Nephron (organoid): ENCODE results near the gene DRC1.

Source experiments
- H3K27ac Mint-ChIP-seq, 3 experiments: 2 replicates each; pipeline ENCODE4 v1.8.0; 2020; ENCODE audit warnings: mixed read lengths in 3 of 3, mild to moderate bottlenecking in 2 of 3, moderate library complexity in 1 of 3
- H3K27me3 Mint-ChIP-seq: 2 replicates; pipeline ENCODE4 v1.8.0; 2021; ENCODE audit warnings: low read depth, mild to moderate bottlenecking, moderate library complexity, mixed read lengths
- H3K36me3 Mint-ChIP-seq: 2 replicates; pipeline ENCODE4 v1.8.0; 2020; ENCODE audit warnings: low read depth, mixed read lengths
- H3K4me1 Mint-ChIP-seq: 2 replicates; pipeline ENCODE4 v1.8.0; 2020; ENCODE audit warnings: mixed read lengths
- H3K4me3 Mint-ChIP-seq, 3 experiments: 2 replicates each; pipeline ENCODE4 v1.8.0; 2020; ENCODE audit warnings: mild to moderate bottlenecking in 3 of 3, mixed read lengths in 3 of 3, moderate library complexity in 2 of 3
- H3K9me3 Mint-ChIP-seq: 2 replicates; pipeline ENCODE4 v1.8.0; 2020; ENCODE audit warnings: mixed read lengths
- CTCF ChIP-seq, 3 experiments: fragments of 200-600 bp; sonication (generic); IDR thresholded peaks; one replicate each; pipeline ENCODE4 v1.5.0; 2021; ENCODE audit warnings: antibody characterized with exemption in 3 of 3; ENCODE audit not compliant: unreplicated experiment in 3 of 3

DRC1 gene

GRCh38 chr2:26442301-26442700 lies 40.6 kb downstream of the DRC1 start:
- TF ChIP-seq CTCF (IDR thresholded peaks at IDR 0.05; ENCODE audit: unreplicated experiment in 3 of 3), result no peak
- peaks cover 7% of the 10 kb centered on the region for H3K27me3 Mint-ChIP-seq
- no peaks in the 10 kb centered on the region for H3K9me3 Mint-ChIP-seq
- no peak overlapping the region for H3K27ac Mint-ChIP-seq
- H3K4me1 Mint-ChIP-seq, result no peaks in the 10 kb centered on the region
- no peak overlapping the region for H3K4me3 Mint-ChIP-seq
- H3K36me3 Mint-ChIP-seq, result no peaks in the 10 kb centered on the region

- Mint-ChIP-seq H3K27me3 (peaks cover 7% of the 10 kb centered on the region), H3K27ac (no peak overlapping the region), H3K9me3 (no peaks in the 10 kb centered on the region), H3K4me3 (no peak overlapping the region), H3K36me3 (no peaks in the 10 kb centered on the region), H3K4me1 (no peaks in the 10 kb centered on the region)
- no peak for TF ChIP-seq CTCF (IDR thresholded peaks at IDR 0.05; ENCODE audit: unreplicated experiment in 3 of 3)
These were observed 41.0 kb downstream of the DRC1 start for GRCh38 chr2:26442707-26443106.

GRCh38 chr2:26444236-26444635 lies 42.5 kb downstream of the DRC1 start:
- H3K27ac Mint-ChIP-seq, result no peak overlapping the region
- H3K4me3 Mint-ChIP-seq, result no peak overlapping the region
- H3K4me1 Mint-ChIP-seq, result no peaks in the 10 kb centered on the region
- TF ChIP-seq CTCF (IDR thresholded peaks at IDR 0.05; ENCODE audit: unreplicated experiment in 3 of 3), result no peak
- no peaks in the 10 kb centered on the region for H3K36me3 Mint-ChIP-seq
- no peaks in the 10 kb centered on the region for H3K9me3 Mint-ChIP-seq
- peaks cover 7% of the 10 kb centered on the region for H3K27me3 Mint-ChIP-seq

- Mint-ChIP-seq H3K9me3 (no peaks in the 10 kb centered on the region), H3K36me3 (no peaks in the 10 kb centered on the region), H3K27me3 (peaks cover 7% of the 10 kb centered on the region), H3K4me1 (no peaks in the 10 kb centered on the region), H3K27ac (no peak overlapping the region), H3K4me3 (no peak overlapping the region)
- no peak for TF ChIP-seq CTCF (IDR thresholded peaks at IDR 0.05; ENCODE audit: unreplicated experiment in 3 of 3)
These were observed 46.9 kb downstream of the DRC1 start for GRCh38 chr2:26448651-26449050.

DNA sequence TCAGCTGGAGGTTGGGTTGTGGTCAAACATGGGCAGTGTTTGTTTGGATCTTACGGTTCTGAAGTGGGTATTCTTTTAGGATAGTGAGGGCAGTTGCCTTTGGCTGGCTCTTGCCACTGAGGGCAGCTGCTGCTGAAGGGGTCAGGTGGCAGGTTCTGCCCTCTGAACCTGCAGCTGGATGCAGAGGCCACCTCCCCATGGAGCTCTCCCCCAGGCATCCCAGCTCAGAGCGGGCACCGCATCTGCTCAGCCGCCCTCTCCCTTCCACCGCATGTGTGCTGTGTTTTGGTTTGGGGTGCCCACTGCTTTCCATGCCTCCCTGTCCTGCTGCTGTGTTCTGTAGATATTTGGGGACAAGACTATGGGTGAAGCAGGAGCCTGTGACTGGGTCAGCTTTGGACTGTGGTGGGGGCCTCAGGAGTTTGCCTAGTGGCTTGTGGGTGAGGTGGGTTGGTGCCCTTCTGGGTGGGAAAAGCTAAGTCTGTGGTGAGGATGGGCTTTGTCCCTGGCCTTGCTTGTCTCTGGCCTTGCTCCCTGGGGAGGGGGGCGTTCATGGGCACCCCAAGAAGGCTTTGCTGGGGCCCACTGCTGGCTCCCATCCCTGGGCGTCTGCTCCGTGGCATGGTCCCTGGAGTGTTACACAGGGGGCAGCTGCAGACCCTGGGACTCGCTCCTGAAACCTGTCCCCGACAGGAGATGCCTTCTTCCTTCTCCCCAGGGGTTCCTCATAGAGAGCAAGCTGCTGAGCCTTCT lies 47.7 kb downstream of the DRC1 start:
- no peak overlapping the region for H3K4me3 Mint-ChIP-seq
- H3K36me3 Mint-ChIP-seq, result no peaks in the 10 kb centered on the region
- peaks cover 6% of the 10 kb centered on the region for H3K27me3 Mint-ChIP-seq
- no peaks in the 10 kb centered on the region for H3K9me3 Mint-ChIP-seq
- H3K27ac Mint-ChIP-seq, result no peak overlapping the region
- no peak for TF ChIP-seq CTCF (IDR thresholded peaks at IDR 0.05; ENCODE audit: unreplicated experiment in 3 of 3)
- H3K4me1 Mint-ChIP-seq, result no peaks in the 10 kb centered on the region

DNA sequence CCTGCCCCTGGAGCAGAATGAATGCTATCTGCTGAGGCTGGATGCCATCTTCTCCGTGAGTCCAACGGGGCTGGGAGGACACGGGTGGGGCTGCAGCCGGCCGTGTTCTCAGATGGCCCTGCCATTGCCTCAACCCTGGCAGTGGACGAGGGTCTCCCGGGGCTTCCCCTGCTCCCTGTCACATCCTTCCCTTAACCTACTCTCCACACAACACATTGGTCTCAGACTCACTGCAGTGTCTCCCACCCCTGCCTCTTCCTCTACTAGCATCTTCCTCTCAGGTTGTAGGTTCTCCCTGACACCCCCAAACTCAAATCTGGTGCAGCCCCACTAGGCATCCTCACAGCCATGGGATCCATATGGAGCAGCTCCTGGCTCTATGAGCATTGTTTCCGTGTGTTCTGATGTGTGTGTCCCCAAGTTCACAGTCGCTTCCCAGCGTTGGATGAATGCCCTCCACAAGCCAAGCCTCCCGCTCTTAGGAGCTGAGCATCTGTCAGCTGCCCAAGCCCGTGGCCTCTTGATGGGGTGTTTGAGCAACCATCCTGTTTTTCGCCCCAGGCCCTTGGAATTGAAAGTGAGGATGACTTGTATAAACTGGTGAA lies 48.4 kb downstream of the DRC1 start:
- H3K27ac Mint-ChIP-seq, result no peak overlapping the region
- H3K9me3 Mint-ChIP-seq, result no peaks in the 10 kb centered on the region
- H3K4me1 Mint-ChIP-seq, result no peaks in the 10 kb centered on the region
- TF ChIP-seq CTCF (IDR thresholded peaks at IDR 0.05; ENCODE audit: unreplicated experiment in 3 of 3), result no peak
- no peaks in the 10 kb centered on the region for H3K36me3 Mint-ChIP-seq
- no peaks in the 10 kb centered on the region for H3K27me3 Mint-ChIP-seq
- no peak overlapping the region for H3K4me3 Mint-ChIP-seq
